HepG2 (cell line): Measurements from ENCODE around the gene JMJD8. TPM values are rescaled to one million over a fixed set of nuclear protein-coding genes. Genes with fewer than 3 reads are reported as not detected.

Experiments used
- AKAP8 ChIP-seq: sonication (generic); formaldehyde crosslinking; IDR thresholded peaks from 2 replicates; pipeline ENCODE4 v1.5.1; 2020; ENCODE audit warnings: mild to moderate bottlenecking, missing genetic modification reagents
- ATF2 ChIP-seq: sonication (generic); formaldehyde crosslinking; IDR thresholded peaks from 2 replicates; pipeline ENCODE4 v1.4.0; 2020; ENCODE audit warnings: missing genetic modification reagents
- GFI1 ChIP-seq: sonication (generic); formaldehyde crosslinking; IDR thresholded peaks from 2 replicates; pipeline ENCODE4 v1.5.0; 2020; ENCODE audit warnings: missing genetic modification reagents, mild to moderate bottlenecking, borderline replicate concordance
- IRF2 ChIP-seq: IDR thresholded peaks from 2 replicates; pipeline ENCODE4 v1.6.1; 2018; ENCODE audit warnings: missing genetic modification reagents, missing compliant biosample characterization
- PTBP1 ChIP-seq: fragments of 200-400 bp; formaldehyde crosslinking; IDR thresholded peaks from 2 replicates; pipeline ENCODE4 v1.6.1; 2018; ENCODE audit warnings: low read length, low read depth; ENCODE audit not compliant: poor library complexity, severe bottlenecking
- RFX3 ChIP-seq: IDR thresholded peaks from 2 replicates; pipeline ENCODE4 v1.6.1; 2016; ENCODE audit warnings: missing biosample characterization, missing genetic modification reagents
- RXRB ChIP-seq: IDR thresholded peaks from 2 replicates; pipeline ENCODE4 v1.6.1; 2016; ENCODE audit warnings: borderline replicate concordance, missing genetic modification reagents, missing compliant biosample characterization
- STAT5B ChIP-seq: sonication (generic); formaldehyde crosslinking; IDR thresholded peaks from 2 replicates; pipeline ENCODE4 v1.4.0; 2020; ENCODE audit warnings: missing genetic modification reagents
- U2AF1 ChIP-seq: fragments of 200-400 bp; formaldehyde crosslinking; optimal IDR thresholded peaks from 2 replicates; pipeline ENCODE3; 2017; ENCODE audit warnings: mild to moderate bottlenecking, low read depth, low read length
- ZFAT ChIP-seq: sonication (generic); formaldehyde crosslinking; conservative IDR thresholded peaks from 2 replicates; pipeline ENCODE4 v1.8.1; 2023; ENCODE audit warnings: missing genetic modification reagents, inconsistent platforms
- ZNF329 ChIP-seq: sonication (generic); formaldehyde crosslinking; IDR thresholded peaks from 2 replicates; pipeline ENCODE4 v1.9.0; 2021; ENCODE audit warnings: low read depth, mild to moderate bottlenecking, missing genetic modification reagents
- ZNF335 ChIP-seq: sonication (generic); formaldehyde crosslinking; IDR thresholded peaks from 2 replicates; pipeline ENCODE4 v1.4.0; 2020; ENCODE audit warnings: missing genetic modification reagents
- ZNF367 ChIP-seq: sonication (generic); formaldehyde crosslinking; IDR thresholded peaks from 2 replicates; pipeline ENCODE4 v1.4.0; 2020; ENCODE audit warnings: missing genetic modification reagents, borderline replicate concordance
- ZNF574 ChIP-seq: sonication (generic); formaldehyde crosslinking; IDR thresholded peaks from 2 replicates; pipeline ENCODE4 v1.4.0; 2020; ENCODE audit warnings: missing genetic modification reagents
- ZNF724P ChIP-seq: sonication (generic); formaldehyde crosslinking; IDR thresholded peaks from 2 replicates; pipeline ENCODE4 v1.8.0; 2022; ENCODE audit warnings: missing genetic modification reagents, borderline replicate concordance
- ZNF749 ChIP-seq: sonication (generic); formaldehyde crosslinking; IDR thresholded peaks from 2 replicates; pipeline ENCODE4 v1.8.0; 2022; ENCODE audit warnings: mild to moderate bottlenecking, missing genetic modification reagents, moderate library complexity, borderline replicate concordance
- ZNF891 ChIP-seq: sonication (generic); formaldehyde crosslinking; IDR thresholded peaks from 2 replicates; pipeline ENCODE4 v1.5.0; 2020; ENCODE audit warnings: mild to moderate bottlenecking, missing genetic modification reagents
- polyA plus RNA-seq, 8 experiments: library from polyadenylated mRNA; depleted of rRNA in 3 of 8; stranded (reverse) in 7 of 8; unstranded in 1 of 8; fragments of >200 nt; fragmentation: Illumina TruSeq in 4 of 8; extraction: Trizol in 4 of 8; gene quantifications; 2 replicates each; pipeline versions ENCODE4 v1.2.1 to v1.2.3, GENCODE V29; 2011 to 2016; ENCODE audit warnings: low read depth in 4 of 8, missing spikeins in 1 of 8, mixed read lengths in 1 of 8; ENCODE audit not compliant: insufficient read depth in 1 of 8
- total RNA-seq, 5 experiments: library from RNA; depleted of rRNA; stranded (reverse); fragments of >200 nt; fragmentation: Illumina TruSeq; extraction: Trizol; gene quantifications; 2 replicates each; pipeline ENCODE4 v1.2.3, GENCODE V29; 2016; ENCODE audit warnings: low read depth in 1 of 5
- TF ChIP-seq, protein P1 (sequence below): sonication (generic); formaldehyde crosslinking; IDR thresholded peaks from 2 replicates; pipeline ENCODE4 v1.5.0; 2020; ENCODE audit warnings: mild to moderate bottlenecking, missing genetic modification reagents, borderline replicate concordance
- TF ChIP-seq, protein P2 (sequence below): sonication (generic); formaldehyde crosslinking; IDR thresholded peaks from 2 replicates; pipeline ENCODE4 v1.4.0; 2020; ENCODE audit warnings: missing genetic modification reagents, borderline replicate concordance

The JMJD8 gene
- total and polyA plus RNA-seq, 2 of the 13 experiments (the other 11 are each of a cell fraction or from before 2014, with no cell fraction given): 2.6 to 11.8 TPM

DNA sequence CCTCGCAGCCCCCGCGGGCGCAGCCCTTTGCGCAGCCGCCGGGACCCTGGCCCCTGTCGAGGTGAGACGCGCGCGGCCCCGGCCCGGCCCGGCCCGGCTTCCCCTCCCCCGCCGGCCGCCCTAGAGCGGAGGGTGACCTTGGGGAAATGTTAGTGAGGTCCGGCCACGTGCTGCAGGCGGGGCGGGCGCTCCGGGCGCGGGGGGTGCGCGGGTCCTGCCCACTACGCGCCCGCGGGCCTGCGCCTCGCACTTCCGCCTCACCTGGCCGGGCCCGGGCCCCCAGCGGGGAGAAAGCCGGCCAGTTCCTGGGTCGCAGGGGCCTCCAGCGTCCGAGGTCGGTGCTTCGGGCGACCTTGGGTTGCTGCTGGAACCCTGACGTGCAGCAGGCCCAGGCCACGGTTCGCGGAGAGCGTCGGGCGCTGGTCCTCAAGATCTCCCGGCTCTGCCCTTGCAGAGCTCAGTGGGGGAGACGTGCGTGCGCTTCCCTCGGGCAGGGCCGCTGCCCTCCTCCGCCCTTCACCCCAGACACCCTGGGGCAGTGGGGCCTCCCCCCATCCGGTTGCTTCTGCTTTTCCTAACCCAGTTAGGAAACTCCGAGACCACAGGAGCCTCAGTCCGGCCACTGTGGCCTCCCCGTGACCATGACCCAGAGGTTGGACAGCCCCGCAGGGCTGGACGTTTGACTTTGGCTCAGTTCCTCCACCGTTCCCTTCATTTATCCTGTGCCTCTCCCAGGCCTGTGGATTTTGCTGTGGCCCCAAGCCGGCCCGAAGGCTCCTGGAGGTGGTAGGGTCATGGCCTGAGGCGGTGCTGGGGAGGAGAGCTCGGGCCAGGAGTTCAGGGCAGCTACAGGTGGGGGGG lies 41.7 kb downstream of the JMJD8 start (continued):
- TF ChIP-seq ATF2 (CRISPR knock-in tag) (0 out of 2 replicates have a peak, but pooled peaks have one; percentile 24), RXRB (CRISPR knock-in tag) (peak; percentile 32; the same call in 1 of the 2 replicates), STAT5B (CRISPR knock-in tag) (peak; percentile 76; the same call in 1 of the 2 replicates), ZFAT (no peak), ZNF724P (peak; percentile 95), ZNF574 (CRISPR knock-in tag) (peak; percentile 52; the same call in 1 of the 2 replicates), ZNF335 (CRISPR knock-in tag) (no peak), RFX3 (CRISPR knock-in tag) (no peak), AKAP8 (no peak), ZNF329 (CRISPR knock-in tag) (peak; percentile 87), PTBP1 (no peak), GFI1 (CRISPR knock-in tag) (no peak), U2AF1 (no peak), ZNF749 (CRISPR knock-in tag) (peak; percentile 86), ZNF367 (CRISPR knock-in tag) (no peak), IRF2 (CRISPR knock-in tag) (0 out of 2 replicates have a peak, but pooled peaks have one; percentile 32), ZNF891 (peak; percentile 78)
- TF ChIP-seq, protein P1, sequence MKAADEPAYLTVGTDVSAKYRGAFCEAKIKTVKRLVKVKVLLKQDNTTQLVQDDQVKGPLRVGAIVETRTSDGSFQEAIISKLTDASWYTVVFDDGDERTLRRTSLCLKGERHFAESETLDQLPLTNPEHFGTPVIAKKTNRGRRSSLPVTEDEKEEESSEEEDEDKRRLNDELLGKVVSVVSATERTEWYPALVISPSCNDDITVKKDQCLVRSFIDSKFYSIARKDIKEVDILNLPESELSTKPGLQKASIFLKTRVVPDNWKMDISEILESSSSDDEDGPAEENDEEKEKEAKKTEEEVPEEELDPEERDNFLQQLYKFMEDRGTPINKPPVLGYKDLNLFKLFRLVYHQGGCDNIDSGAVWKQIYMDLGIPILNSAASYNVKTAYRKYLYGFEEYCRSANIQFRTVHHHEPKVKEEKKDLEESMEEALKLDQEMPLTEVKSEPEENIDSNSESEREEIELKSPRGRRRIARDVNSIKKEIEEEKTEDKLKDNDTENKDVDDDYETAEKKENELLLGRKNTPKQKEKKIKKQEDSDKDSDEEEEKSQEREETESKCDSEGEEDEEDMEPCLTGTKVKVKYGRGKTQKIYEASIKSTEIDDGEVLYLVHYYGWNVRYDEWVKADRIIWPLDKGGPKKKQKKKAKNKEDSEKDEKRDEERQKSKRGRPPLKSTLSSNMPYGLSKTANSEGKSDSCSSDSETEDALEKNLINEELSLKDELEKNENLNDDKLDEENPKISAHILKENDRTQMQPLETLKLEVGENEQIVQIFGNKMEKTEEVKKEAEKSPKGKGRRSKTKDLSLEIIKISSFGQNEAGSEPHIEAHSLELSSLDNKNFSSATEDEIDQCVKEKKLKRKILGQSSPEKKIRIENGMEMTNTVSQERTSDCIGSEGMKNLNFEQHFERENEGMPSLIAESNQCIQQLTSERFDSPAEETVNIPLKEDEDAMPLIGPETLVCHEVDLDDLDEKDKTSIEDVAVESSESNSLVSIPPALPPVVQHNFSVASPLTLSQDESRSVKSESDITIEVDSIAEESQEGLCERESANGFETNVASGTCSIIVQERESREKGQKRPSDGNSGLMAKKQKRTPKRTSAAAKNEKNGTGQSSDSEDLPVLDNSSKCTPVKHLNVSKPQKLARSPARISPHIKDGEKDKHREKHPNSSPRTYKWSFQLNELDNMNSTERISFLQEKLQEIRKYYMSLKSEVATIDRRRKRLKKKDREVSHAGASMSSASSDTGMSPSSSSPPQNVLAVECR (CRISPR knock-in tag): peak; percentile 81
- TF ChIP-seq, protein P2, sequence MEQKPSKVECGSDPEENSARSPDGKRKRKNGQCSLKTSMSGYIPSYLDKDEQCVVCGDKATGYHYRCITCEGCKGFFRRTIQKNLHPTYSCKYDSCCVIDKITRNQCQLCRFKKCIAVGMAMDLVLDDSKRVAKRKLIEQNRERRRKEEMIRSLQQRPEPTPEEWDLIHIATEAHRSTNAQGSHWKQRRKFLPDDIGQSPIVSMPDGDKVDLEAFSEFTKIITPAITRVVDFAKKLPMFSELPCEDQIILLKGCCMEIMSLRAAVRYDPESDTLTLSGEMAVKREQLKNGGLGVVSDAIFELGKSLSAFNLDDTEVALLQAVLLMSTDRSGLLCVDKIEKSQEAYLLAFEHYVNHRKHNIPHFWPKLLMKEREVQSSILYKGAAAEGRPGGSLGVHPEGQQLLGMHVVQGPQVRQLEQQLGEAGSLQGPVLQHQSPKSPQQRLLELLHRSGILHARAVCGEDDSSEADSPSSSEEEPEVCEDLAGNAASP (CRISPR knock-in tag): peak; percentile 39
